Ishikawa (cell line): ENCODE results near the gene NUAK1.

Experiments
- CEBPB ChIP-seq: IDR thresholded peaks from 2 replicates; pipeline ENCODE4 v1.6.1; 2012
- CREB1 ChIP-seq: IDR thresholded peaks from 2 replicates; pipeline ENCODE4 v1.6.1; 2012; ENCODE audit warnings: low read depth
- EGR1 ChIP-seq: IDR thresholded peaks from 2 replicates; pipeline ENCODE4 v1.6.1; 2012
- EP300 ChIP-seq: IDR thresholded peaks from 2 replicates; pipeline ENCODE4 v1.6.1; 2012; ENCODE audit warnings: borderline replicate concordance
- MAX ChIP-seq: IDR thresholded peaks from 2 replicates; pipeline ENCODE4 v1.6.1; 2012
- NFIC ChIP-seq: IDR thresholded peaks from 2 replicates; pipeline ENCODE4 v1.6.1; 2012
- RAD21 ChIP-seq: IDR thresholded peaks from 2 replicates; pipeline ENCODE4 v1.6.1; 2012; ENCODE audit warnings: low read depth
- REST ChIP-seq: IDR thresholded peaks from 2 replicates; pipeline ENCODE4 v1.6.1; 2012; ENCODE audit warnings: low read depth, mild to moderate bottlenecking
- TAF1 ChIP-seq: IDR thresholded peaks from 2 replicates; pipeline ENCODE4 v1.6.1; 2012; ENCODE audit warnings: low read depth, mild to moderate bottlenecking
- TCF12 ChIP-seq: IDR thresholded peaks from 2 replicates; pipeline ENCODE4 v1.6.1; 2012; ENCODE audit warnings: low read depth
- TEAD4 ChIP-seq: IDR thresholded peaks from 2 replicates; pipeline ENCODE4 v1.6.1; 2012
- YY1 ChIP-seq: IDR thresholded peaks from 2 replicates; pipeline ENCODE4 v1.6.1; 2012; ENCODE audit warnings: low read depth
- ZBTB7A ChIP-seq: IDR thresholded peaks from 2 replicates; pipeline ENCODE4 v1.6.1; 2012; ENCODE audit warnings: low read depth

GRCh38 chr12:106074706-106075392 lies 63.9 kb downstream of the NUAK1 start:
- TF ChIP-seq MAX: no peak
- TF ChIP-seq TAF1: no peak
- TF ChIP-seq REST: no peak
- TF ChIP-seq TCF12: no peak
- TF ChIP-seq RAD21: no peak
- no peak for TF ChIP-seq EP300
- TF ChIP-seq YY1: no peak
- no peak for TF ChIP-seq EGR1
- TF ChIP-seq CEBPB: no peak
- no peak for TF ChIP-seq CREB1
- TF ChIP-seq NFIC: no peak
- no peak for TF ChIP-seq ZBTB7A
- no peak for TF ChIP-seq TEAD4
